Inflammatory macrophage (primary cell): ENCODE measurements around the gene PDK3.

Experiments used
- DNase-seq, 2 donors: peaks; one replicate each; pipeline ENCODE4 v3.0.0-alpha.2; 2020 to 2022

PDK3 gene

DNA sequence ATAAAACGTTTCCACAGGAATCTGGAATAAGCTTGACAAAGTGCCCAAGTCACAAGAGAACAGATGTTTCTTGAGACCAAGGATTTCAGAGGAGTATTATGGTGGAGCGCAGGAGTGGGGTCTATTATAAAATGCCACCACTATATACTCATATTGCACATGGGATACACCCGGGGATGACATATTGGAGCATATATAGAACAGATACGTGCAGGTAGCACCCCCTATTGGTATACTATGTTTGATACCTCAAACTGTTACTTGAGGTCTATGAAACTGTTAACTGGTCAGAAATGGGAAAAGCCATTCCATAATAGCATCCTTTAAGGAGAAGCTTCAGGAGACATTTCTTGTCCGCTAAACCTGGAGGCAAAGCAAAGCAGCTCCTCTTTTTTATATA, 96.0 kb downstream of the PDK3 start:
- peak in 1 of 2 donors; percentile 3 for DNase-seq

GRCh38 chrX:24563291-24564010, 98.4 kb downstream of the PDK3 start:
- DNase-seq: no peak

GRCh38 chrX:24566240-24566639, 101.2 kb downstream of the PDK3 start:
- DNase-seq: no peak

GRCh38 chrX:24567169-24567568, 102.1 kb downstream of the PDK3 start:
- DNase-seq: no peak

DNA sequence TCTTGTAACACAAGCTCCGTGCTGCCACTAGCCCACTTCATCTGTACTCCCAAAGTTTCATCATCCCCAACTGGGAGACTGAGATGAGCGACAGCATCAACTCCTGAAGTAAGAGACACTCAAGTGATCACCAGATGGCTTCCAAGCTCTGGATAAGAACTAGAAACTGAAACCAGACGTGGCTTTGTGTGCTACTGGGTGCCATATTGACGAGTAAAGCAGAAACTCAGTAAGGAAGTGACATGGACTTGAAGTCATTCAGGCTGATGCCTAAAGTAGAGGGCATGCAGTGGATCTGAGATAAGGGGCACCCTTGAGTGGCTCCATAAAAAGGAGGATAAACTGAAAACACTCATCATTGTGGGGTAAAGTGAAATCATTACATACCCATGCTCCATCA, 109.7 kb downstream of the PDK3 start:
- no peak for DNase-seq

DNA sequence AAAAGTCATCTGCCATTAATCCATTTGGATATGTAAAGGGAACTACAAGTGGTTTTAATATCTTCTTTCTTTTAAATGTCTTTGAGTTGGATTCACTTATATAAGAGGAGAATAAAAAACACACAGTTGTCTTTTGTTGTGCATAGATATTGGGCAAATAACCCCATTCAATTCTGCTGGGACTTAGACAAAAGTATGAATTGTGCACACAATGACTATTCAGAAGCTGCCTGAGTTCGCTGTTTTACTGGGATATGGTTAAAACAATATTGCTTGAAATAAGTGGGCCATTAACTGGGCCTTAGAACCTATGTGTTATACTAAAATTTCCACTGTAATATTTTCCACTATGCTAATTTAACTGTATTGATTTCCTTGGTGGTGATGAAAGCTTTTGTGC, 110.4 kb downstream of the PDK3 start:
- no peak for DNase-seq

DNA sequence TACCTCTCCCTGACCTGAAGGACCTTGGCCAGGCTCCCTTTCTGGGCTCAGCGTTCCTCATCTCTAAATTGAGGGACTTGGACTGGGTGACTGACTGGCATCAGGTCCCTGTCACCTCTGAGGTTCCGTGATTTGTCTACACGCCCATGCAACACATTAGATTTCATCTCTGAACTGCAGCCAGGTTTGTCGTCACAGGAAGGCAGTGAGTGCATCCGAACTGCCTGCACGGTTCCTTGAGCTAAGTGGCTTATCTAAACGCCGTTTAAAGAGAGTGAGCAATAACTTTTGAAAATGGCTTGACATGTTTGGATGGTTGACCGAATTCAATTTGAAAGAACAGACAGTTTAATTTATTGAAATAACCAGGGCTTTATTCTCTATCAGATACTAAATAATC, 112.0 kb downstream of the PDK3 start:
- no peak for DNase-seq
